DND-41 (cell line): ENCODE measurements around the gene MOCS2.
"Not testable (repeated sequence)": the region's sequence is repeated elsewhere in the genome, so short reads cannot be mapped to it uniquely, and the experiment has no call there.

Experiments
- CTCF ChIP-seq: IDR thresholded peaks from 2 replicates; pipeline ENCODE4 v1.5.1; 2012; ENCODE audit warnings: borderline replicate concordance, low read length, moderate library complexity, mild to moderate bottlenecking; ENCODE audit not compliant: poor library complexity, severe bottlenecking; ENCODE audit errors: extremely low read depth
- EZH2 ChIP-seq: IDR thresholded peaks from 3 replicates; pipeline ENCODE4 v1.6.1; 2012; ENCODE audit warnings: borderline replicate concordance, low read depth, mild to moderate bottlenecking, moderate library complexity, low read length, inconsistent platforms; ENCODE audit not compliant: severe bottlenecking

GRCh38 chr5:53112307-53112706, 2.8 kb upstream of the MOCS2 start:
- not testable (repeated sequence) for TF ChIP-seq CTCF, EZH2
